Epidermal melanocyte (primary cell): ENCODE data around the gene LILRB3.

Experiments used
- DNase-seq: peaks from one replicate; pipeline ENCODE4 v3.0.0; 2011; ENCODE audit warnings: low spot score; ENCODE audit not compliant: insufficient read length

The LILRB3 gene

GRCh38 chr19:54169149-54169740, 53.6 kb downstream of the LILRB3 start:
- DNase-seq, result no peak

GRCh38 chr19:54168174-54168917, 54.5 kb downstream of the LILRB3 start:
- DNase-seq, result peak; percentile 95
